Gastroesophageal sphincter (tissue), 4 donors: Measurements from ENCODE around the gene DLGAP5. TPM values are rescaled to one million over a fixed set of nuclear protein-coding genes. Genes with fewer than 3 reads are reported as not detected.

Experiments
- ATAC-seq: fragments of 150-250 bp; one replicate; pipeline ENCODE4 v1.9.1; 2016; ENCODE audit warnings: mild to moderate bottlenecking, moderate library complexity
- H3K27ac ChIP-seq, 4 donors: fragments of 200-600 bp; sonication (generic) in 3 of 4; 1 replicate in 3 of 4; 2 replicates in 1 of 4; pipeline ENCODE4 v1.5.1; 2016 to 2019
- H3K27me3 ChIP-seq: fragments of 200-600 bp; sonication (generic); one replicate; pipeline ENCODE4 v1.5.1; 2019
- H3K36me3 ChIP-seq, 2 donors: fragments of 200-600 bp; sonication (generic); one replicate each; pipeline ENCODE4 v1.5.1; 2019; ENCODE audit warnings: control low read depth in 1 of 2
- H3K4me1 ChIP-seq, 3 donors: fragments of 200-600 bp; sonication (generic); 1 replicate in 2 of 3; 2 replicates in 1 of 3; pipeline ENCODE4 v1.5.1; 2016 to 2019; ENCODE audit warnings: control low read depth in 2 of 3
- H3K4me3 ChIP-seq, 2 donors: fragments of 200-600 bp; sonication (generic); one replicate each; pipeline ENCODE4 v1.5.1; 2019; ENCODE audit warnings: mild to moderate bottlenecking in 1 of 2, moderate library complexity in 1 of 2
- H3K9me3 ChIP-seq, 3 donors: fragments of 200-600 bp; sonication (generic); one replicate each; pipeline ENCODE4 v1.5.1; 2017 to 2019; ENCODE audit warnings: control low read depth in 2 of 3
- EP300 ChIP-seq: sonication (generic); formaldehyde crosslinking; IDR thresholded peaks from one replicate; pipeline ENCODE4 v1.6.1; 2017; ENCODE audit warnings: antibody characterized with exemption, mild to moderate bottlenecking
- POLR2A ChIP-seq, 2 donors: fragments of 450-650 bp; IDR thresholded peaks; one replicate each; pipeline ENCODE4 v1.6.1; 2017; ENCODE audit warnings: antibody characterized with exemption in 2 of 2, mild to moderate bottlenecking in 2 of 2, moderate library complexity in 1 of 2
- POLR2AphosphoS5 ChIP-seq: sonication (generic); formaldehyde crosslinking; IDR thresholded peaks from one replicate; pipeline ENCODE4 v1.6.1; 2017; ENCODE audit warnings: antibody characterized with exemption
- WGBS, 2 donors: methylation state at CpG; one replicate each; pipeline ENCODE4 v1.1.5; 2018; ENCODE audit warnings: low coverage in 1 of 2; 5-methylcytosine and 5-hydroxymethylcytosine counted together
- total RNA-seq, 4 donors: library from RNA; depleted of rRNA; stranded (reverse); fragments of >200 nt; gene quantifications; one replicate each; pipeline ENCODE4 v1.1.0, GENCODE V29; 2016
- TF ChIP-seq, protein P1 (sequence below), 4 experiments: fragments of 200-600 bp in 2 of 4; fragments of 450-650 bp in 2 of 4; sonication (generic) in 1 of 4; IDR thresholded peaks; one replicate each; pipeline ENCODE4 v1.5.1; 2017 to 2019; ENCODE audit warnings: antibody characterized with exemption in 4 of 4, mild to moderate bottlenecking in 2 of 4, moderate library complexity in 2 of 4

Gene DLGAP5
- total RNA-seq, 4 donors from 2014 or later, result 0.23 to 1.2 TPM; not detected in 2

DNA sequence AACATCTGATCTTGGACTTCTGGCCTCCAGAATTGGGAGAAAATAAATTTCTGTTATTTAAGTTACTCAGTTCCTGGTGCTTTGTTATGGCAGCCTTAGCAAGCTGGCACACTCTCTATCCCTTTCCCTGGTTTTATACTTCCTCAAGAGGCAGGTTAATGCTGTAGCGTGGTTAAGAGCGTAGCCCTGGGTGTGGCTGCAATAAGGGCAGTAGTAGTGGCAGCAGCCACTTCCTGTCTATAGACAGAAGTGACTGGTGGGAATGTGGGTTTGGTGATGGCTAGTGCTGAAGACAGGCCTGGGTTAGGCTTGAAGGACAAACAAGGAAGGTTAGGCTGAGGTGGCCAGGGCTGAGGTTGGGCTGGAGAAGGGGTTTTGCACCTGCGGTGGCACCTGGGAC lies 66.0 kb downstream of the DLGAP5 start:
- H3K4me1 ChIP-seq, result peaks cover 0 to 60% (median 5%) of the 10 kb centered on the region in 3 donors
- no peaks in the 10 kb centered on the region for H3K27me3 ChIP-seq
- H3K27ac ChIP-seq, result peak overlapping the region in 3 of 4 donors; percentile 21 to 98 (median 41)
- H3K9me3 ChIP-seq, result no peaks in the 10 kb centered on the region
- TF ChIP-seq POLR2A (IDR thresholded peaks at IDR 0.05) (no peak), POLR2AphosphoS5 (no peak), EP300 (no peak)
- TF ChIP-seq, protein P1, sequence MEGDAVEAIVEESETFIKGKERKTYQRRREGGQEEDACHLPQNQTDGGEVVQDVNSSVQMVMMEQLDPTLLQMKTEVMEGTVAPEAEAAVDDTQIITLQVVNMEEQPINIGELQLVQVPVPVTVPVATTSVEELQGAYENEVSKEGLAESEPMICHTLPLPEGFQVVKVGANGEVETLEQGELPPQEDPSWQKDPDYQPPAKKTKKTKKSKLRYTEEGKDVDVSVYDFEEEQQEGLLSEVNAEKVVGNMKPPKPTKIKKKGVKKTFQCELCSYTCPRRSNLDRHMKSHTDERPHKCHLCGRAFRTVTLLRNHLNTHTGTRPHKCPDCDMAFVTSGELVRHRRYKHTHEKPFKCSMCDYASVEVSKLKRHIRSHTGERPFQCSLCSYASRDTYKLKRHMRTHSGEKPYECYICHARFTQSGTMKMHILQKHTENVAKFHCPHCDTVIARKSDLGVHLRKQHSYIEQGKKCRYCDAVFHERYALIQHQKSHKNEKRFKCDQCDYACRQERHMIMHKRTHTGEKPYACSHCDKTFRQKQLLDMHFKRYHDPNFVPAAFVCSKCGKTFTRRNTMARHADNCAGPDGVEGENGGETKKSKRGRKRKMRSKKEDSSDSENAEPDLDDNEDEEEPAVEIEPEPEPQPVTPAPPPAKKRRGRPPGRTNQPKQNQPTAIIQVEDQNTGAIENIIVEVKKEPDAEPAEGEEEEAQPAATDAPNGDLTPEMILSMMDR (IDR thresholded peaks at IDR 0.05), result no peak
- H3K4me3 ChIP-seq, result no peak overlapping the region
- no peak for ATAC-seq
- H3K36me3 ChIP-seq, result no peaks in the 10 kb centered on the region
- 83 to 90% methylated on average over 2 to 3 of the region's 3 CpGs for WGBS, 2 donors

- WGBS, 2 donors, result 83 to 93% methylated on average over 5 of the region's 8 CpGs
- peaks cover 0 to 56% (median 5%) of the 10 kb centered on the region in 3 donors for H3K4me1 ChIP-seq
- no peak overlapping the region for H3K27ac ChIP-seq
- TF ChIP-seq, protein P1 (IDR thresholded peaks at IDR 0.05), result no peak
- TF ChIP-seq POLR2AphosphoS5, result no peak
- TF ChIP-seq EP300, result no peak
- TF ChIP-seq POLR2A (IDR thresholded peaks at IDR 0.05), result no peak
- no peaks in the 10 kb centered on the region for H3K27me3 ChIP-seq
- ATAC-seq, result no peak
- H3K4me3 ChIP-seq, result no peak overlapping the region
- no peaks in the 10 kb centered on the region for H3K36me3 ChIP-seq
- H3K9me3 ChIP-seq, result no peaks in the 10 kb centered on the region
These were observed 66.5 kb downstream of the DLGAP5 start for GRCh38 chr14:55124774-55125386.

GRCh38 chr14:55123852-55124639 lies 67.3 kb downstream of the DLGAP5 start:
- TF ChIP-seq POLR2AphosphoS5, result no peak
- TF ChIP-seq, protein P1 (IDR thresholded peaks at IDR 0.05), result no peak
- TF ChIP-seq POLR2A (IDR thresholded peaks at IDR 0.05), result no peak
- TF ChIP-seq EP300, result no peak
- WGBS, 2 donors, result 78 to 94% methylated on average over 5 to 8 of the region's 9 CpGs
- no peak overlapping the region for H3K27ac ChIP-seq
- ATAC-seq, result no peak
- no peaks in the 10 kb centered on the region for H3K36me3 ChIP-seq
- H3K9me3 ChIP-seq, result no peaks in the 10 kb centered on the region
- H3K4me1 ChIP-seq, result peaks cover 0 to 65% (median 5%) of the 10 kb centered on the region in 3 donors
- no peak overlapping the region for H3K4me3 ChIP-seq
- no peaks in the 10 kb centered on the region for H3K27me3 ChIP-seq

- H3K4me1 ChIP-seq, result peaks cover 0 to 66% (median 5%) of the 10 kb centered on the region in 3 donors
- no peak overlapping the region for H3K4me3 ChIP-seq
- H3K27ac ChIP-seq, result peak overlapping the region in 1 of 4 donors; percentile 21
- ATAC-seq, result peak; percentile 24
- TF ChIP-seq POLR2AphosphoS5 (no peak), EP300 (no peak), POLR2A (IDR thresholded peaks at IDR 0.05) (no peak)
- TF ChIP-seq, protein P1 (IDR thresholded peaks at IDR 0.05), result no peak
- no peaks in the 10 kb centered on the region for H3K36me3 ChIP-seq
- H3K27me3 ChIP-seq, result no peaks in the 10 kb centered on the region
- H3K9me3 ChIP-seq, result no peaks in the 10 kb centered on the region
- 46 to 49% methylated on average over 2 to 4 of the region's 8 CpGs for WGBS, 2 donors
These were observed 68.3 kb downstream of the DLGAP5 start for GRCh38 chr14:55123101-55123500.
